SH-SY5Y (cell line): ENCODE data around the gene GCNT4.

ENCODE experiments used
- GATA2 ChIP-seq: IDR thresholded peaks from 2 replicates; pipeline ENCODE4 v1.6.1; 2011; ENCODE audit warnings: mild to moderate bottlenecking, low read depth, low read length
- GATA3 ChIP-seq: IDR thresholded peaks from 2 replicates; pipeline ENCODE4 v1.6.1; 2011; ENCODE audit warnings: low read depth, mild to moderate bottlenecking, low read length, moderate library complexity

The GCNT4 gene

GRCh38 chr5:75042522-75042921 is 9.8 kb downstream of the GCNT4 start:
- TF ChIP-seq GATA2 (no peak), GATA3 (no peak)

- TF ChIP-seq GATA2 (no peak), GATA3 (no peak)
Observed at GRCh38 chr5:75040973-75041372, 11.4 kb downstream of the GCNT4 start.

DNA sequence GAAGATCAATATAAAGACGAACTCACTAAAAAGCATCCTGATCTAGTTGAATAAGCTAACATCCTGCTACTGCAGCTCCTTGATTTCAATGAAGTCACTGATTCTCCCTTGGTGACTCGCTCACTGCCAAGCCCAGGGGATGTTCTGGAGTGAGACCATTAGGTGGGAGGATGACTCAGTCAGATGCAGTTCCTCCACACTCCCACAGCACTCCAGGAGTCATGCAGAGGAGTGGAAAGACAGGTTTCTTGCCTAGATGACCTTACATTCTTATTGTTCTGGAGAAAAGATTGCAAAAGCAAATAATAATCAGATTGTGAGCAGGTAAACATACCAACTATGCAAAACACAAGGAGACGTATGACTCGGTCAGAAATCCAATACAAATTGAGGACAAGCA is 15.3 kb downstream of the GCNT4 start:
- TF ChIP-seq GATA3 (no peak), GATA2 (no peak)

DNA sequence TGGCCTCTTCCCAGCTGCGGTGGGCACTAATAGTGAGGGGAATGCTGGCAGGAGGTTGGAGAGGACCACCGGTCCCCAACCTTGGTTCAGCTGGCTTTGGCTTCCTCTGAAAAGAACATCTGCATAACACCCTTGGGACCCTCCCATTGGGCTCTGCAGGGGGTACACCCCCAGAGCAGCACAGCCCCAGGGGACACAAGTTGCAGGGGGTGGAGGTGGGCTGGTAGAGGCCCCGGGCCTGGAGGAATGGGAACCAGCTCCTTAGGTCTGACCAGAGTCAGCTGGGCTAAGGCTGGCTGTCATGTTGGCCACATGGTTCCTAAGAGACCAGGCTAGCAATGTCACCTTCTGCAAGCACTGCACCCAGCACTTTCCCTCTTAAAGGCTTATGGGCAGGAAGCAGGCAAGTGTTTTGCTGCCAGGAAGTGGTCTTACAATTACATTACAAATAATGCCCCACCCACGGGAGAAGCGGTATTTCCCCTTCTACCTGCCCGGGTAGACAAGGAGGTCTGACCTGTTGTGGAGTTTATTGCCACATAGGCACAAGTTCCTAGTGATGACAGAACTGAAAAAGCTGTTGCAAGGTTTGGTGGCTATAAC is 18.1 kb downstream of the GCNT4 start:
- TF ChIP-seq GATA3 = no peak
- TF ChIP-seq GATA2 = no peak

- TF ChIP-seq GATA2 (no peak), GATA3 (no peak)
Observed at GRCh38 chr5:75031366-75031765, 21.0 kb downstream of the GCNT4 start.

- TF ChIP-seq GATA2 (no peak), GATA3 (no peak)
Observed at GRCh38 chr5:75028090-75028489, 24.3 kb downstream of the GCNT4 start.

- TF ChIP-seq GATA3 (no peak), GATA2 (no peak)
Observed at GRCh38 chr5:75023368-75024159, 28.8 kb downstream of the GCNT4 start.

GRCh38 chr5:75021800-75022199 is 30.6 kb downstream of the GCNT4 start:
- TF ChIP-seq GATA3 = no peak
- TF ChIP-seq GATA2 = no peak

DNA sequence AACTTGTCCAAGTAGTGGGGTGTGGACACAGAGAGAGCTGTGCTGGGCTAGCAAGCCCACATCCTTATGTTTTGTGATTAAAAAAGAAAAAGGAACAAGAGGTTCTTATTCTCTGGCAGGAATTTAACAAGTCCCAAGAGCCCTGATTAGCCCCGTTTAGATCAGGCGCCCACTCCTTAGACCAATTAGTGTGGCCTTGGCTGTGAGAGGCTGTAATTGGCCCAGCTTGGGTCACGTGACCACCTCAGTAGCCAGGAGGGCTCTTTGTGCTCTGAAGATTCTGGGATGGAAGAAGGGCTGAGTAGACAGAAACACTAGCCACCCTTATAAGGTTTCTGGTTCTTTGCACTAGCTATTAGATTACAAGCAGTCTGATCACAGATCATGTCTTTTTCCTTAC is 31.1 kb downstream of the GCNT4 start:
- TF ChIP-seq GATA3 (no peak), GATA2 (no peak)

DNA sequence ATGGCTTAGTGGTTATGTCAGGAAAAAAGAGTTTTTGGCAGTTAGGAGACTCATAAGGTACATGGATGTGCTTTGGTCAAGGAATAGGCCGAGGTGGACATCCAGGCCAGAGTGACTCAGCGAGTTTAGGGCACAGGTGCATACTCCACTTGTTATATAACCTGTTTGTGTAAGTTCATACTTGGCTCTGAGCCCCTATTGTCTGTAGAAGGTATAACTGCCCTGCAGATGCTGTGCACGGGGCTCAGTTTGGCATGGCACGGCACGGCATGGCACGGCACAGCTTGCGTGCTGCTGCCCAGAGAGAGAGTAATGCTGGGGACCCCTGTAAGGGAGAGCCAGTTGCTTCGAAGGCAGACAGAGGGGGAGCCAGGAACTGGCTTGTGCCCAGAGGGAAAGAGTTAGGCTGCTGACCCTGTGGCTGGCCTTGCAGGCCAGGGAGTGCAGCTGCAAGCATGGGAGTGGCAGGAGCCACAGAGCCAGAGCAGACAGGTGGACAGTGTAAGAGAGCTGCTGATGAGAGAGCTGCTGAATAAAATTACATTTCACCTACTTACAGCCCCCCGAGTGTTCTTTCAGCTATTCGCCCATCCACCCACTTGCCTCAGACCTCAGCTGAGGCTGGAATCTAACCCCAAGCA is 32.2 kb downstream of the GCNT4 start:
- no peak for TF ChIP-seq GATA3
- no peak for TF ChIP-seq GATA2

- TF ChIP-seq GATA2 (no peak), GATA3 (no peak)
Observed at GRCh38 chr5:75018805-75019587, 33.4 kb downstream of the GCNT4 start.

DNA sequence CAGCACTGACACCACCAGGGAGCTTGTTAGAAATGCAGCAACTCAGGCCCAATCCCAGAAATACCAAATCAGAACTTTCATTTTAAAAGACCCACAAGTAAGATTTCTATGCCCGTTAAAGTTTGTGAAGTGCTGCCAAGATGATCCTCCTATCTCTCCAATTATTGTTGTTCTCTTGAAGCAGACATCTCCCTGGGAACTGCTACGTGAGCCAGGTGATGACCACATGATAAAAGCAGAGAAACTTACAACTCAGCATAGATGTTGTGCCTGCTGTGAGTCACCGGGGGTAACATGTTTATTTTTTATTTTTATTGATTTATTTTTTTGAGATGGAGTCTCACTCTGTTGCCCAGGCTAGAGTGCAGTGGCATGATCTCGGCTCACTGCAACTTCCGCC is 34.4 kb downstream of the GCNT4 start:
- TF ChIP-seq GATA2 (no peak), GATA3 (no peak)

DNA sequence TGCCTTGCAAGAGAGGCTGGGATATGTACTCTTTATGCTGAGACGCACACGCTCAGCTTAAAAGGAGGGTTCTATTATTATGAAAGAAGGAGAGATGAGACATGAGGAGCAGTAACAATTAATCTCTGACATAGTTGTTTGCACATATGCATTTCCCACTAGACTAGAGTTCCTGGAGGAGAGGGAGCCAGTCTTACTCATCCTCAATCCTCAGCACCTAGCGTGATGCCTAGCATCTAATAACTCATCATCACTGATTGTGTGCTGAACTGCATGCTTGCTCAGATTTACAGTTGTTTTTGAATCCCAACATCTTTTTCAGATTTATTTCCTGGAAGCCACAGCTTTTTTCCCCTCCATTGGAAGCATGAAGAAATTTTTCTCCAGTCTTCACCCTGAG is 35.5 kb downstream of the GCNT4 start:
- TF ChIP-seq GATA2 (no peak), GATA3 (no peak)

DNA sequence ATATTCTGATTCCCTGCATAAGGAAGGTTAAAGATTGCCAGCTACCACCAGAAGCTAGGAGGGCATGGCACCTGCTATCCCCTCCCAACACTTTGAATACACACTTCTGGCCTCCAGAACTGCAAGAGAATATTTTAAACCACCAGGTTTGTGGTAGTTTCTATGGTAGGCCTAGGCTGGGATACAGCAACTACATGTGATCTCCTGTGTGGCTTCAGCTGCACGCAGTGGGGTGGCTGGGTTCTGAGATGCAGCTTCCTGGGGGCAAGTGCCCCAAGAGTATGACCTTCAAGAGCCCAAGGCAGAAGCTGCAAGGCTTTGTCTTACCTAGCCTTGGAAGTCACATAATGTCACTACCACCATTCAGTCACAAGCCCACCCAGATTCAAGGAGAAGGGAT is 39.6 kb downstream of the GCNT4 start:
- TF ChIP-seq GATA2 = no peak
- TF ChIP-seq GATA3 = no peak

DNA sequence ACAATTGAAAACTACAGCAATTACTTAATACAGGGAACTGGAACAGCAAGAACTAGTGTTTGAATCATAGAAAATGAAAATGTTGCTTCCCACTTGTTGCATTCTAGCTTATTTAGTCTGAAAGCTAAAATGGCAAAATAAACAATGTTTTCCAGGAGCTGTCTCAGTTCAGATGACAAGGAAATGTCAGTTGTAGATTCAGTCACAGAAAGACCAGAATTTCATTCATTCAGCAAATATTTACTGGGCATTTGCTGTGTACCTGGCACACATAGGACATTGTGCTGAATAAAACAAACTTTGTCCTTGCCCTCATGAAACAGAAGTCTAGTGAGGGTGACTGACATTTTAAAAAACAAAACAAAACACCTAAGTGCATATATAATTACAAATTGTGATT is 41.5 kb downstream of the GCNT4 start:
- TF ChIP-seq GATA3 (no peak), GATA2 (no peak)
